ENCODE measurements around the gene B3GAT1.

GRCh38 chr11:134385171-134385570 lies 26.9 kb downstream of the B3GAT1 start:
- TF ChIP-seq CTCF (CRISPR knock-in tag; IDR thresholded peaks at IDR 0.05) (no peak), RFX5 (IDR thresholded peaks at IDR 0.05; ENCODE audit: low read depth, low read length) (no peak), SIN3A (IDR thresholded peaks at IDR 0.05; ENCODE audit: borderline replicate concordance, low read depth, low read length) (no peak), TCF12 (IDR thresholded peaks at IDR 0.05) (no peak), TCF12 (CRISPR knock-in tag; IDR thresholded peaks at IDR 0.05) (no peak), ZNF432 (CRISPR knock-in tag; IDR thresholded peaks at IDR 0.05; ENCODE audit: borderline replicate concordance) (no peak), RAD51 (IDR thresholded peaks at IDR 0.05; ENCODE audit: borderline replicate concordance) (no peak), CEBPG (CRISPR knock-in tag; IDR thresholded peaks at IDR 0.05) (no peak), NR3C1 (CRISPR knock-in tag; IDR thresholded peaks at IDR 0.05) (no peak), FOSL2 (CRISPR knock-in tag; IDR thresholded peaks at IDR 0.05) (no peak)
- TF ChIP-seq, protein P1, sequence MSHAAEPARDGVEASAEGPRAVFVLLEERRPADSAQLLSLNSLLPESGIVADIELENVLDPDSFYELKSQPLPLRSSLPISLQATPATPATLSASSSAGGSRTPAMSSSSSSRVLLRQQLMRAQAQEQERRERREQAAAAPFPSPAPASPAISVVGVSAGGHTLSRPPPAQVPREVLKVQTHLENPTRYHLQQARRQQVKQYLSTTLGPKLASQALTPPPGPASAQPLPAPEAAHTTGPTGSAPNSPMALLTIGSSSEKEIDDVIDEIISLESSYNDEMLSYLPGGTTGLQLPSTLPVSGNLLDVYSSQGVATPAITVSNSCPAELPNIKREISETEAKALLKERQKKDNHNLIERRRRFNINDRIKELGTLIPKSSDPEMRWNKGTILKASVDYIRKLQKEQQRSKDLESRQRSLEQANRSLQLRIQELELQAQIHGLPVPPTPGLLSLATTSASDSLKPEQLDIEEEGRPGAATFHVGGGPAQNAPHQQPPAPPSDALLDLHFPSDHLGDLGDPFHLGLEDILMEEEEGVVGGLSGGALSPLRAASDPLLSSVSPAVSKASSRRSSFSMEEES (CRISPR knock-in tag; IDR thresholded peaks at IDR 0.05): no peak
